ENCODE measurements around the gene LRRC7.

The LRRC7 gene

DNA sequence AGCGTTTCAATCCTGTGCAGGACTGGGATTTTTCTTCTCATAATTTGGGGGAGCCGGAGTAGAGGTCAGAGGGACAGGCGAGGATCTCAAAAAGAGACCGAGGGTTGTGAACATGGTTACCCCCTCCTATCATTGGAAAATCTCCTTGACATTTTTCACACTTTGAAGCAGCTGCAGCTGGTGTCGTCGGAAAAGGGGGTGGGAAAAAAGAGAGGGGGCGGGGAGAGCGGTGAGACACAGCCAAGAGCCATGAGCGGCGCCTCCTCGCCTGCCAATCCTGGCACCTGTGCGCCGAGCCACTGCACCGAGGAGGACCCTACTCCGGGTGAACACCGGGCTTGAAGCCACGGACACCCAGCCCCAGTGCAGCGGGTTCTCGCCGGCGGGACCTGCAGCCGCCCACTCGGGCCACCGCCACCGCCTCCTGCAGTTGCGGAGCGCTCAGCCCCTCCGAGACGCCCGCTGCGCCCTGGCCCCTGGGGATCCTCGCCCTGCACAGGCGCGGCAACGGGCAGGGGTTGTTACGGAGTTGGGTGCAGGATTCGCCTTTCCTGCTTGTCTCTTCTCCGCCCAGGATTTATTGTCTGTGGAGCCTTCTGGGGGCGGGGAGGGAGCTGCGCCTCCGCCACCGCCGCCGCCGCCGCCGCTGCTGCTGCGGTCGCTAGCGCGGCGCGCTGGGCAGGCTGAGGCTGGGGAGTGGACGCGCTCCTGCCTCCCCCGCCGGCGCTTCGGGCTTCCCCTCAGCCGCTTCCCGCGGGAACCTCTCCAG lies at the start of gene LRRC7:
Gene LRRC7 (plus strand): TSS at position 271 of the 769 bp plus-strand sequence. CDS start 718 bp downstream, outside the sequence.
- no peak for DNase-seq

DNA sequence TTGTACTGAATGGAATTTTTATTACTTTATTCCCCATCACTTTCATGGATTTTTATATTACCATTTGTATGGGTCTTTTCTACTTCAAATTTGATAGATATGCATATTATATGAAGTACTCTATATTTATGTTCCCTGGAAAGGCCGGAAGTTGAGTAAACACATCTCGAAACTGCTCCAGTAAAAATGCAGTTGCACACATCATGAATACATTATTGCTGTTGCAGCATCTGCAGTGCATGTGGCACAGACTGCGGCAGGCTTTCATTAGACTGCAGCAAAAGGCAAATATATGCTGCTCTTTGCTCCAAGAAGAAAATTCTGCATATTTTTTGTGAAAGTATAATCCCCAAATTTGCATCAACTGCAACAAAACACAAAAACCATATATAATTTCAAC lies 48.7 kb upstream of the LRRC7 start:
- DNase-seq, result no peak

- DNase-seq, result no peak
These were observed 47.4 kb upstream of the LRRC7 start for GRCh38 chr1:69520326-69520725.

- DNase-seq, result no peak
These were observed 44.7 kb upstream of the LRRC7 start for GRCh38 chr1:69523032-69523431.

DNA sequence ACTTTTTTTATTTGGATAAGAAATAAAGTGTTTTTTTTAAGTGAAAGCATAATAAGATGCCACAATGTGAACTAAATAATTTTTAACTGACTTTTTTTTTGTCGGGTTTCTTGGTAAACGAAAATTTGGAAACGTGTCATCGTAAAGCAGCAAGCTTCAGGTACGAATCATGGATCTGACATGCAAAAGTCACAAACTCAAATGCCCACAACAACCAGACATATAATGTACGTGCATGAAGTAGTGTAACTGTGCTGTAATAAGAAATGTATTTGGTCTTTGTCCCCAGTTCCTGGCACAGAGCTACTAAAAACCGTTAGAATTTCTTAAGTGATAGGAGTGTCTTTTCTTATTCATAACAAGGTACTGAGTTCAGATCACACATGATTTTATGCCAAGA lies 44.3 kb upstream of the LRRC7 start:
- no peak for DNase-seq

- no peak for DNase-seq
These were observed 43.7 kb upstream of the LRRC7 start for GRCh38 chr1:69524015-69524414.

GRCh38 chr1:69527273-69527672 lies 40.4 kb upstream of the LRRC7 start:
- no peak for DNase-seq

DNA sequence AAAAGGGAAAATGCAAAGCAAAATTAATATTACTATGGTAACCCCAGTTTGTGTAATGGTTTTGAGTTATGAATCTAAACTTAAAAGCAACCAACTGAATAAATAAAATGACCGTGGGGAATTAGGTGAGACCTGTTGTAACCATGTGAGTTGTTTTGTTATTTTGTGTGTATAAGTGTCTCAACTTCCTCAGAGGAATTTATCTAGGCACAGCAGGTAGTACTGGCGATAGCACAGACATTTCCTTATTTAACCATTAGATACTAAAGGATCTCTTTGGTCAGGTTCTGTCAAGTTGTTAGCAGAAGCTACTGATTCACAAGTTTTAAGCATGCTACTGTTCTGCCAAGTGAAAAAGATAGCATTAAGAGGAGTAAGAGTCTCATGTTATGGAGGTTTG lies 39.3 kb upstream of the LRRC7 start:
- no peak for DNase-seq

- no peak for DNase-seq
These were observed 34.4 kb upstream of the LRRC7 start for GRCh38 chr1:69533343-69533742.

DNA sequence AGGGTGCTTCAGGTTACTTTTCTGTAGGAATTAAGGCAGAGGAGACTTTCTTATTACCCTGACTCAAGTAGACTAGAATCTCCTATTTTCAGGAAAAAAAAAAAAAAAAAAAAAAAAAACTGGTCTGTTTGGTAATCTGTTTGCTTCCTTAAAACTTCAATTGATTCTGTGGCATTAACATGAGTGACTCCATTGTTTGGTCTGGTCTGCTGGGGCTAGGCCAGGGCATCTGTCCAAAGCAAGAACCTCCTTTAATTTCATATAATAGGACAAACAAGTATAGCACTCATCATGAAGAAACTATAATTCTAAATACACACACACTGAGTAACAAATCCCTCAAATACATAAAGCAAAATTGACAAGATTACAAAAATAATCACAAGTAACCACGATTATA lies 32.9 kb upstream of the LRRC7 start:
- DNase-seq, result no peak

- DNase-seq, result no peak
These were observed 32.2 kb upstream of the LRRC7 start for GRCh38 chr1:69535490-69535889.

- DNase-seq, result no peak
These were observed 27.7 kb upstream of the LRRC7 start for GRCh38 chr1:69540052-69540451.

DNA sequence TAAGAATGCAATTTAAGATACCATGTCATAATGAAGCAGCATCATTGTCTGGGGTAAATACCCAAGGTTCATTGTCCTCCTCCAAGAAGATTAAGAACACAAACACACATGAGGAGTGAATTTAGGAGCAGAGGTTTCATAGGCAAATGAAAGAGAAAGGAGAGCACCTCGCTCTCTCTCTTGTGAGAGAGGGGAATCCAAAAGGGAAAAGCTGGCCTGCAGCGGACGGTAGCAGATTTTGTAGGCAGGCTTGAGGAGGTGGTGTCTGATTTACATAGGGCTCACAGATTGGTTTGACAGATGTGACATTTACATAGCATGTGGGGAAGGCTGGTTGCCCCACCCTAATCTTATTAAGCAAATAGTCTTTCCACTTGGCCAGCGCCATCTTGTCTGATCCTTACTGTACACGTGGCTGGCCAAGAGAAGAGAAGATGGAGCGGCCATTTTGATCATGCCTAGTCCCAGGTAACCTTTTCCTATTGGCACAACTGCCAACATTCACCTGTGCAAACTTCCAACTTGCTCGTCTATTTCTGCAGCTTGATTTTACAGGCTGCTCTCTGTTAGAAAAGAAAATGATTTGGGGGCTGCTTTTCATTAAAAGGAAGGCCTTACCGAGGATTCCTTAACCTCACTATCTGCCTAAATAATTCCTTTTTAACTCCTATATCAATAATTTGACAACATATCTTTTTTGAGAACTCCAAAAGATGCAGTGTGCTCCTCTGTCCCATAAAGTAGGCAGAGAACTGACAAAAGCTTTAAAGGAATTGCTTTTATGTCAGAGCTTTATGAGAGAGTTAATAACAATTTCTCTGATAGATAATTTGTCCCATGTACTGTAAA lies 16.0 kb upstream of the LRRC7 start:
- DNase-seq, result no peak

- DNase-seq, result no peak
These were observed 14.0 kb upstream of the LRRC7 start for GRCh38 chr1:69553726-69554125.

GRCh38 chr1:69568421-69569174 lies 876 bp downstream of the LRRC7 start:
- DNase-seq, result no peak

DNA sequence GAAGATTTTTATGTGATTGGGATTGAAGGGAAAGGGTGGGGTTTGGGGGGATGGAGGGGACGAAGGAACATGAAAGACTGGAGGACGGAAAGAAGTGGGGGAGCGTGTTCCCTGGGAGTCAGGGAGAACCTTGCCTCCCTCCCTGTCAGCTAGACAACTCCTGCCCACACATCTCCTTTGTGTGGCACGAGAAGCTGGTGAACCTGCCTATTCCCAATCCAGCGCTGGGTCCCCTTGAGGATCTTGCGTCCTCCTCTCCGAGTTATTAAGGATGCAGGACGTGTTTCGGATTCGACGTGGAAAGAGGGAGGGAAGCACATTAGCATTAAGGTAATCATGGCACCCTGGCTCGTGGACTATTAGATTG lies 1.4 kb downstream of the LRRC7 start:
- DNase-seq, result no peak

- no peak for DNase-seq
These were observed 2.0 kb downstream of the LRRC7 start for GRCh38 chr1:69569576-69570328.

GRCh38 chr1:69570356-69570755 lies 2.6 kb downstream of the LRRC7 start:
- DNase-seq, result no peak

DNA sequence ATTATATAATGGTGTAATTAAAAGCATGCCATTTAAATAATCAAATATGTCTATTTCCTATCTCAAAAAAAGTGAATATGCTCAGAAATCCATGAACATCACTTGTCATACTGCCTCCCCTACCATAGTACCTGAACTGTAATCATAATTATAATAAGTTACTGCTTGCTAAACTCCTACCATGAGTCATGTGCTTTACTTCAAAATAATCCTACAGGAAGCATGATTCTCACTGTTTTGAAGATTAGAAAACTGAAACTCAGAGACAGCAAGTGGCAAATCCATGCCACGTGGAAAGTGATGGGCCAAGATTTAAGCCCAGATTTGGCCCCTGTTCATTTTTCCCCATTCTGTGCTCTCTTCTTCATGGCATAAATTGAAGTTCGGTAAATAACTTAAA lies 5.2 kb downstream of the LRRC7 start:
- no peak for DNase-seq

- DNase-seq, result no peak
These were observed 6.2 kb downstream of the LRRC7 start for GRCh38 chr1:69573911-69574310.

GRCh38 chr1:69585666-69586065 lies 17.9 kb downstream of the LRRC7 start:
- no peak for DNase-seq

- DNase-seq, result no peak
These were observed 19.7 kb downstream of the LRRC7 start for GRCh38 chr1:69587391-69587790.

DNA sequence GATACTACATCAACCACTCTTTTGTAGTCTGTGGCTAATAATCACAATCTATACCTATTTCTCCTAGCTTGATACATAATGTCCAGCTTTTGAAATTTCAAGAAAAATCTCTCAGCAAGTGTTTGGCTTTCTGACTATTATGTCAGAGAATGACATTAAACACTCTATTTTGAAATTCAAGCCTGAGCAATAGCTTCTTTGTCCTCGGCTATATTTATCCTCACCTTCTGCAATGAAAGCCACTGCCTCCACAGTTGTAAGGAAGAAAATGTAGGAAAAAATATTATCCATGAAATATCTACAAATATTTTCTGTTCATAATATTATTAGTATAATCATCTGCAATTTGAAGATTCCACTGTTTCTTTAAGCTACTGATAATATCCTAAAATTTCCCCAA lies 22.1 kb downstream of the LRRC7 start:
- DNase-seq, result no peak

Measured in activated CD8-positive, alpha-beta memory T cell treated with anti-CD3 and anti-CD28 coated beads for 24 hours (primary cell).